OCI-LY1 (cell line): ENCODE data around the gene EYS.
"Not testable (repeated sequence)": the region's sequence is repeated elsewhere in the genome, so short reads cannot be mapped to it uniquely, and the experiment has no call there.

Experiments
- H2AFZ ChIP-seq: fragments of 200-600 bp; sonication (generic), shearing (Covaris generic); 2 replicates; pipeline ENCODE4 v1.6.0; 2014; ENCODE audit warnings: antibody characterized with exemption, mild to moderate bottlenecking, low read length
- H3F3A ChIP-seq: fragments of 200-600 bp; sonication (generic), shearing (Covaris generic); 2 replicates; pipeline ENCODE4 v1.6.0; 2014; ENCODE audit warnings: mild to moderate bottlenecking, antibody characterized with exemption, low read length, moderate library complexity; ENCODE audit not compliant: insufficient read depth
- H3K27ac ChIP-seq: fragments of 200-600 bp; sonication (generic); 2 replicates; pipeline ENCODE4 v1.5.1; 2014; ENCODE audit warnings: low read length, mixed run types, mild to moderate bottlenecking, low read depth; ENCODE audit not compliant: poor library complexity, severe bottlenecking
- H3K27me3 ChIP-seq: fragments of 200-600 bp; sonication (generic); 2 replicates; pipeline ENCODE4 v1.6.0; 2014; ENCODE audit warnings: antibody characterized with exemption, mild to moderate bottlenecking, low read length, moderate library complexity; ENCODE audit not compliant: insufficient read depth
- H3K36me3 ChIP-seq: fragments of 200-600 bp; sonication (generic); 2 replicates; pipeline ENCODE4 v1.6.1; 2014; ENCODE audit warnings: mild to moderate bottlenecking, antibody characterized with exemption, low read length, moderate library complexity, mixed read lengths; ENCODE audit not compliant: insufficient read depth
- H3K4me1 ChIP-seq: fragments of 200-600 bp; sonication (generic); 2 replicates; pipeline ENCODE4 v1.5.1; 2014; ENCODE audit warnings: mild to moderate bottlenecking, low read length, moderate library complexity; ENCODE audit not compliant: insufficient read depth, severe bottlenecking
- H3K4me2 ChIP-seq: fragments of 200-600 bp; sonication (generic), shearing (Covaris generic); 2 replicates; pipeline ENCODE4 v1.6.1; 2014; ENCODE audit warnings: low read length
- H3K4me3 ChIP-seq: fragments of 200-600 bp; sonication (generic); 2 replicates; pipeline ENCODE4 v1.5.1; 2014; ENCODE audit warnings: low read length, low read depth, mild to moderate bottlenecking, mixed read lengths; ENCODE audit not compliant: poor library complexity, severe bottlenecking
- H3K79me2 ChIP-seq: fragments of 200-600 bp; shearing (Covaris generic); 2 replicates; pipeline ENCODE4 v1.6.1; 2016; ENCODE audit warnings: mixed run types, low read length, mixed read lengths; ENCODE audit not compliant: insufficient read depth
- H3K9ac ChIP-seq: fragments of 200-600 bp; sonication (generic), shearing (Covaris generic); 2 replicates; pipeline ENCODE4 v1.6.1; 2014; ENCODE audit warnings: mild to moderate bottlenecking, low read length, mixed read lengths
- H3K9me2 ChIP-seq: fragments of 200-600 bp; sonication (generic), shearing (Covaris generic); 2 replicates; pipeline ENCODE4 v1.6.1; 2014; ENCODE audit warnings: low read depth, mild to moderate bottlenecking, low read length, mixed read lengths
- H3K9me3 ChIP-seq: fragments of 200-600 bp; shearing (Covaris generic); 2 replicates; pipeline ENCODE4 v1.6.1; 2014; ENCODE audit warnings: low read length, mixed read lengths
- H4K20me1 ChIP-seq: fragments of 200-600 bp; sonication (generic), shearing (Covaris generic); 2 replicates; pipeline ENCODE4 v1.6.0; 2016; ENCODE audit warnings: mild to moderate bottlenecking, low read length; ENCODE audit not compliant: insufficient read depth
- CTCF ChIP-seq: fragments of 200-600 bp; sonication (generic), shearing (Covaris generic); IDR thresholded peaks from 2 replicates; pipeline ENCODE4 v1.5.1; 2017; ENCODE audit warnings: mild to moderate bottlenecking, antibody characterized with exemption, low read length, moderate library complexity, mixed read lengths
- EZH2 ChIP-seq: fragments of 200-600 bp; sonication (generic), shearing (Covaris generic); IDR thresholded peaks from 2 replicates; pipeline ENCODE4 v1.8.0; 2017; ENCODE audit warnings: borderline replicate concordance, mixed run types, mild to moderate bottlenecking, antibody characterized with exemption, low read length, moderate library complexity, mixed read lengths

The EYS gene

GRCh38 chr6:63897459-63897858 is 1809.6 kb downstream of the EYS start:
- H3K27ac ChIP-seq, result no peak overlapping the region
- no peak overlapping the region for H3K4me2 ChIP-seq
- H3K4me3 ChIP-seq, result no peak overlapping the region

GRCh38 chr6:63888416-63888815 is 1818.6 kb downstream of the EYS start:
- Histone ChIP-seq H3K4me2 (no peak overlapping the region), H3K36me3 (no peaks in the 10 kb centered on the region), H3K27me3 (no peaks in the 10 kb centered on the region), H3F3A (no peaks in the 10 kb centered on the region), H3K9me3 (no peaks in the 10 kb centered on the region), H3K9me2 (no peaks in the 10 kb centered on the region), H3K4me1 (no peaks in the 10 kb centered on the region), H3K79me2 (no peaks in the 10 kb centered on the region), H3K4me3 (no peak overlapping the region), H3K9ac (no peak overlapping the region), H2AFZ (no peak overlapping the region), H3K27ac (no peak overlapping the region), H4K20me1 (no peaks in the 10 kb centered on the region)
- no peak for TF ChIP-seq CTCF
- no peak for TF ChIP-seq EZH2

More at GRCh38 chr6:63897459-63897858, 1809.6 kb downstream of the EYS start:
- Histone ChIP-seq H3K79me2 (no peaks in the 10 kb centered on the region), H3K36me3 (no peaks in the 10 kb centered on the region), H2AFZ (no peak overlapping the region), H4K20me1 (no peaks in the 10 kb centered on the region), H3K9me3 (no peaks in the 10 kb centered on the region), H3K9me2 (no peaks in the 10 kb centered on the region), H3F3A (no peaks in the 10 kb centered on the region), H3K9ac (no peak overlapping the region), H3K27me3 (no peaks in the 10 kb centered on the region), H3K4me1 (no peaks in the 10 kb centered on the region)
- TF ChIP-seq EZH2 (no peak), CTCF (no peak)

- H3K27me3 ChIP-seq, H3K9me3 ChIP-seq, H4K20me1 ChIP-seq, H3F3A ChIP-seq, H3K27ac ChIP-seq, H3K9ac ChIP-seq, H3K9me2 ChIP-seq, H3K36me3 ChIP-seq, H3K79me2 ChIP-seq, H3K4me3 ChIP-seq, H2AFZ ChIP-seq, H3K4me1 ChIP-seq, H3K4me2 ChIP-seq: not testable (repeated sequence)
These were observed 1819.2 kb downstream of the EYS start for GRCh38 chr6:63887804-63888203.

- no peaks in the 10 kb centered on the region for H3F3A ChIP-seq
- no peak overlapping the region for H2AFZ ChIP-seq
- no peaks in the 10 kb centered on the region for H3K36me3 ChIP-seq
- no peaks in the 10 kb centered on the region for H3K27me3 ChIP-seq
- no peak overlapping the region for H3K4me2 ChIP-seq
- TF ChIP-seq EZH2 (no peak), CTCF (no peak)
- no peaks in the 10 kb centered on the region for H3K9me3 ChIP-seq
- no peaks in the 10 kb centered on the region for H3K9me2 ChIP-seq
- H3K4me1 ChIP-seq, result no peaks in the 10 kb centered on the region
- no peak overlapping the region for H3K4me3 ChIP-seq
- no peaks in the 10 kb centered on the region for H3K79me2 ChIP-seq
- H3K9ac ChIP-seq, result no peak overlapping the region
- H3K27ac ChIP-seq, result no peak overlapping the region
- no peaks in the 10 kb centered on the region for H4K20me1 ChIP-seq
These were observed 1819.8 kb downstream of the EYS start for GRCh38 chr6:63887002-63887751.
